AG09319 (cell line): ENCODE data around the gene WDR90.

Source experiments
- DNase-seq: peaks from one replicate; pipeline ENCODE4 v3.0.0-alpha.2; 2010; ENCODE audit warnings: low read depth; ENCODE audit errors: extremely low read depth
- TF ChIP-seq, protein P1 (sequence below): IDR thresholded peaks from 2 replicates; pipeline ENCODE4 v1.5.1; 2011; ENCODE audit warnings: low read depth, mild to moderate bottlenecking, inconsistent platforms, low read length, moderate library complexity

Gene WDR90

DNA sequence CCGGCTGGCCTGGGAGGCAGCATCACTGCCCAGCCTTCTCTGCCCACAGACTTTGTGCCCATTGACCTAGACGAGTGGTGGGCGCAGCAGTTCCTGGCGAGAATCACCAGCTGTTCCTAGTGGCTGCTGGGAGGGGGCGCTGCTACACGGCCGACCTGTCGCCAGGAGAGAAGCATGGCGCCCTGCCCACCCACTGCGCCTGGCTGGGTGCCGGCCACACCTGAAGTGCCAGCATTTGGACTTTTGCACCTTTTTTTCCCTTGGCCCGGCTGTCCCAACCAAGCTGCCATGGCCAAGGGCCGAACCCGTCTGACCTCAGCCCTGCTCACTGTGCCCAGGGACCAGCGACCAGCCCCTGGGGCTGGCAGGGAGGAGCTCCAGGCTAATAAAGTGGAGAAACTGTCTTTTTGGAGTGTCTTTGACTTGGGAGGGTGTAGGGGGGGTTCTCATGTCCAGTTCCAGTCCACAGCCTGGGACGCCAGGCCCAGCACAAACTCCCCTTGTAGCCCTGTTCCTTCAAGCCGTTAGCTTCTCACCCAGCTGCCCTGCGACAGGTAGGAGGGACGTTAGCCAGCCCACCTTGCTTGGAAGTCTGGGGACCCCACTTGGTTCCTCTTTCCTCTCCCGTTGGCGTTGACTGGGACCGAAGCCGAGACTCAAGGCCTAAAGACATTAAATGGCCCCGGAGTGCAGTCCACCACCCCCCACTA, 939 bp upstream of the WDR90 start:
- TF ChIP-seq, protein P1, sequence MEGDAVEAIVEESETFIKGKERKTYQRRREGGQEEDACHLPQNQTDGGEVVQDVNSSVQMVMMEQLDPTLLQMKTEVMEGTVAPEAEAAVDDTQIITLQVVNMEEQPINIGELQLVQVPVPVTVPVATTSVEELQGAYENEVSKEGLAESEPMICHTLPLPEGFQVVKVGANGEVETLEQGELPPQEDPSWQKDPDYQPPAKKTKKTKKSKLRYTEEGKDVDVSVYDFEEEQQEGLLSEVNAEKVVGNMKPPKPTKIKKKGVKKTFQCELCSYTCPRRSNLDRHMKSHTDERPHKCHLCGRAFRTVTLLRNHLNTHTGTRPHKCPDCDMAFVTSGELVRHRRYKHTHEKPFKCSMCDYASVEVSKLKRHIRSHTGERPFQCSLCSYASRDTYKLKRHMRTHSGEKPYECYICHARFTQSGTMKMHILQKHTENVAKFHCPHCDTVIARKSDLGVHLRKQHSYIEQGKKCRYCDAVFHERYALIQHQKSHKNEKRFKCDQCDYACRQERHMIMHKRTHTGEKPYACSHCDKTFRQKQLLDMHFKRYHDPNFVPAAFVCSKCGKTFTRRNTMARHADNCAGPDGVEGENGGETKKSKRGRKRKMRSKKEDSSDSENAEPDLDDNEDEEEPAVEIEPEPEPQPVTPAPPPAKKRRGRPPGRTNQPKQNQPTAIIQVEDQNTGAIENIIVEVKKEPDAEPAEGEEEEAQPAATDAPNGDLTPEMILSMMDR = peak; percentile 43
- no peak for DNase-seq

DNA sequence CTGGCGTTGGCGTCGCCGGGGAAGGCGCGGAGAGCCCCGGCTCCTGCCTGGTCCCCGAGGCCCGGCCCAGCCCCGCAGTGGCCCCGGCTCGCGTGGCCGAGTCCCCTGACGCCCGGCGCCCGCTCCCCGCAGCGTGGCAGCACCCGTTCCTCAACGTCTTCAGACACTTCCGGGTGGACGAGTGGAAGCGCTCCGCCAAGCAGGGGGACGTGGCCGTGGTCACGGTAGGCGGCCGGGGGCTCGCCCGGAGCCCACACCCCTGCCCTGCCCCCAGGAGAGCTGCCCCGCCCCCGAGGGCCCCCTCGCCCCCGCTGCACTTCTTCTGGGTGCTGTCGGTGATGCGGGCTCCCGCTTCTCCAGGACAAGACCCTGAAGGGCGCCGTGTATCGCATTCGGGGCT, 466 bp downstream of the WDR90 start:
- TF ChIP-seq, protein P1 = no peak
- DNase-seq = no peak

DNA sequence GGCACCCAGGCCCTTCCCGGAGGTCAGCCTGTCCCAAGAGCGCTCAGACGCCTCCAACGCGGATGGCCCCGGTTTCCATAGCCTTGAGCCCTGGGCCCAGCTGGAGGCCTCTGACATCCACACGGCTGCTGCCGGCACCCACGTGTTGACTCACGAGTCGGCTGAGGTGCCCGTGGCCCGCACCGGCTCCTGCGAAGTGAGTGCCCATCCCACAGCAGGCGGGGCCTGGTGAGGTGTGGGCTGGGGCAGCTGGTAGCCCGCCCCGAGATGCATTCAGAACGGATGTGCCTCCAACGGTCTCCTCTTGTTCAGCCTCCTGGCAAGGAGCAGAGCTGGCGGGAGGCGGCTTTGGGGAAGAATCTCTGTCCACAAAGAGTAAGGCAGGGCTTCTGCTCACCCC, 2.7 kb downstream of the WDR90 start:
- TF ChIP-seq, protein P1 = no peak
- no peak for DNase-seq

DNA sequence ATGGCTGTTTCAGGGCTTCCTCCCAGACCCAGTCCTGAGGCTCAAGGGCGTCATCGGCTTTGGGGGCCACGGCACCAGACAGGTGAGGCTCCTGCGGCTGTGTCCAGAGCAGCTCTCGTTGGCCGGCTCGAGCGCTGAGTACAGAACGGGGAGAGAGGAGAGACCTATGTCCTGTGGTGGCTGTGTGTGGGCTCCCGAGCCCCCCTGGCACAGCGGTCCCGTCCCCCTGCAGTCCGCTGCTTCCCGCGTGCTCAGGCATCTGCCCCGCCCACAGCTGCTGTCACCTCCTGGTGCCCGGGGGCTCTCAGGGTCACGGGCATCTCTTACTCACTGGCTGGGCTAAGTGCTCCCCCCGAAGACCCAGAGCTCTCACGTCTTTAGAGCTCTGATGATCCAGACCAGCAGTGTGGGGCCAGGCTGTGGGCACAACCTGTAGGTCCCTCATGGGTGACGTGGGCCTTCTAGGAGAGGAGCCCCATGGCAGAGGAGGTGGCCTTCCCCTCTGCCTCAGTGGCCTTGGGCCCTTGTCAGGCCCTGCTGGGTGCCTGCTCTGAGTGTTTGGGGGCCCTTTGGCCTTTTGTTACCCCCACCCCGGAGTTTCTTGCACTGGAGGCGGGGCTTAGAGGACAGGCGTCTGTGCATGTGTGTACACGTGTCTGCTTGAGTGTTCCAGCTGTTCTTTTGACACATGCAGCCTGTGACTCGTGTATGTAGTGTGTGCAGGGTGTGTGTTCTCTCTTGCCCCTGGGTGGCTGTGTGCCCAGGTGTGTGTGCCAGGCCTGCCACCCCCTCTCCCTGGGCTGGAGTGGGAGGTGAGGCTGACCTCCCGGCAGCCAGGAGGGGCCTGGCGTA, 3.5 kb downstream of the WDR90 start:
- TF ChIP-seq, protein P1 = no peak
- no peak for DNase-seq

DNA sequence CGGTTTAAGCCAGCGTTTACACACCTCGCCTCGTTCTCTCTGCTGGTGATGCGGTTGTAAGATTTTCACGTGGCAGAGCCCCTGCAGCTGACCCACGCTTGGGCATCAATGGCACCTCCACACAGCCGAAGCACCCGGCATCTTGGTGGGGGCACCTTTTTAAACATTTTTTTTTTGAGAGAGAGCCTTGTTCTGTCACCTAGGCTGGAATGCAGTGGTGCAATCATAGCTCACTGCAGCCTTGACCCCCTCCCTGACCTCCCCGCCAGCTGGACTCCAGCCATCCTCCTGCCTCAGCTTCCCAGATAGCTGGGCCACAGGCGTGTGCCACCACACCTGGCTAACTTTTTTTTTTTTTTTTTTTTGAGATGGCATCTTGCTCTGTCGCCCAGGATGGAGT, 4.9 kb downstream of the WDR90 start:
- DNase-seq = no peak
- TF ChIP-seq, protein P1 = no peak

DNA sequence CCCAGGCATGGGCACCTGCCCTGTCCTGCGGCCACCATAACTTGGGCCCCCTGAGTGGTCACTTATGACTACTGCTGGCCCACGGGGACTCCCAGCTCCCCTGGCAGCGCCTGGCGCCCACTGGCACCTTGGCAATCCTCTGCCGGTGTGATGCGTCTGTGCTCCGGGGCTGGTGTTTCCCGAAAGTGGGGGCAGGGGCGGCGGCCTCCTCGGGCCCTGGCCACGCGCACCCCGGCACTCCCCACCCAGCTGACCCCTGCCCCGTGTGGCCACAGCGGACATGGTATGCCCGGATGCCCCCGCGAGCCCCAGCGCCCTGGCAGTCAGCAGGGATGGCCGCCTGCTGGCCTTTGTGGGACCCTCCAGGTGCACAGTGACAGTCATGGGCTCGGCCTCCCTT, 8.3 kb downstream of the WDR90 start:
- DNase-seq = no peak
- TF ChIP-seq, protein P1 = no peak

DNA sequence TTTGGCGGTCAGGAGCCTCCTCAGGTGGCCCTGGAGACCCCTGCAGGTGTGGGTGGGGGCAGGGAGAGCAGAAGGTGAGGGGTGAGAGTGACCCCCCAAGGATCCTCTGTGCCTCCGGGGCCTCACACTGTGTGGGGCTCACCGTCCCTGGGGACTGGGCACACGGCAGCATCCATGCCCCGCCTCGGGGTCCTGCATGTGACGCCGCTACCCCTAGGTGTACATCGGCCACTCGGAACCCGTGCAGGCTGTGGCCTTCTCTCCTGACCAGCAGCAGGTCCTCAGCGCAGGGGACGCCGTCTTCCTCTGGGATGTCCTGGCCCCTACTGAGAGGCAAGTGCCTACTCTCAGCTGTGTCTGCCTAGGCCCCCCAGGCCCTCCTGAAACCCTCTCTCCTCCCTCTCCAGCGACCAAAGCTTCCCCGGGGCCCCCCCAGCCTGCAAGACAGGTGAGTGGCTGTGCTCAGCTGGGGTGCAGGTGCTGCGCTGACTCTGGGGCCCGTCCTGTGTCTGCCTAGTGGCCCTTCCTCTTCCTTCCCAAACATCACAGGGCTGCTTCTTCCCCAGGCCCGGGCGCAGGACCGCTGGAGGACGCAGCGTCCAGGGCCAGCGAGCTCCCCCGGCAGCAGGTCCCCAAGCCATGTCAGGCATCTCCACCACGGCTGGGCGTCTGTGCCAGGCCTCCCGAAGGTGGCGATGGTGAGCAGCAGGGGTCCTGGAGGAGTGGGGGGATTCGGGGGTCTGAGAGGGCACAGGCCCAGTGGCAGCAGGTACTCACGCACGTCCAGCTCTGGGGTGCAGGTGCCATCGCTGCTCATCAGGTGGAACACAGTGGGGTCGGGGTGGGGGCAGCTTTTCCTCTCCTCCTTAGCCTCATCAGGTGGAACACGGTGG, 9.8 kb downstream of the WDR90 start:
- TF ChIP-seq, protein P1 = no peak
- no peak for DNase-seq
